ENCODE data around the gene SIK2.

Gene SIK2

DNA sequence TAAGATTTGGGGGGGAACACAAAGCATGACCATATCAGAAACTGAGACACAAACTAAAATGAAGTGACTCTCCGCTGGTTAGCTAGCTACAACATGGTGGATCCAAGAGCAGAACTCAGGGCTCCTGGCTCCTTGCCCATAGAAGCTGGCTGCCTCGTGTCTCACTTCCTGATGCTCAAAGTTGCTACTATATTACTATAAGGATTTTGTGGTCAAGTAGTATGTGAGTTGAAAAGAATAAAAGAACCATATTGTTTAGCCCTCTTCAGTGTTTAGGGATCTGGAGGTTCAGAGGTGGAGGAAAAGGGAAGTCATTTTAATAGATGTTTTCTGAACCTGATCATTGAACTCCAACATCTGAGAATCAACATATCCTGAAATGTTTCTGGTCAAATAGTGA, 16.9 kb upstream of the SIK2 start:
- TF ChIP-seq POLR2AphosphoS5 (IDR thresholded peaks at IDR 0.05; ENCODE audit: low read depth, low read length) (no peak), TAF1 (IDR thresholded peaks at IDR 0.05; ENCODE audit: borderline replicate concordance, insufficient read depth, low read length) (no peak), FOXP2 (optimal IDR thresholded peaks at IDR 0.05; ENCODE audit: borderline replicate concordance, extremely low read depth, extremely low read length, insufficient read depth) (no peak), SIN3A (IDR thresholded peaks at IDR 0.05; ENCODE audit: borderline replicate concordance, insufficient read depth, low read length) (no peak)
- TF ChIP-seq, protein P1, sequence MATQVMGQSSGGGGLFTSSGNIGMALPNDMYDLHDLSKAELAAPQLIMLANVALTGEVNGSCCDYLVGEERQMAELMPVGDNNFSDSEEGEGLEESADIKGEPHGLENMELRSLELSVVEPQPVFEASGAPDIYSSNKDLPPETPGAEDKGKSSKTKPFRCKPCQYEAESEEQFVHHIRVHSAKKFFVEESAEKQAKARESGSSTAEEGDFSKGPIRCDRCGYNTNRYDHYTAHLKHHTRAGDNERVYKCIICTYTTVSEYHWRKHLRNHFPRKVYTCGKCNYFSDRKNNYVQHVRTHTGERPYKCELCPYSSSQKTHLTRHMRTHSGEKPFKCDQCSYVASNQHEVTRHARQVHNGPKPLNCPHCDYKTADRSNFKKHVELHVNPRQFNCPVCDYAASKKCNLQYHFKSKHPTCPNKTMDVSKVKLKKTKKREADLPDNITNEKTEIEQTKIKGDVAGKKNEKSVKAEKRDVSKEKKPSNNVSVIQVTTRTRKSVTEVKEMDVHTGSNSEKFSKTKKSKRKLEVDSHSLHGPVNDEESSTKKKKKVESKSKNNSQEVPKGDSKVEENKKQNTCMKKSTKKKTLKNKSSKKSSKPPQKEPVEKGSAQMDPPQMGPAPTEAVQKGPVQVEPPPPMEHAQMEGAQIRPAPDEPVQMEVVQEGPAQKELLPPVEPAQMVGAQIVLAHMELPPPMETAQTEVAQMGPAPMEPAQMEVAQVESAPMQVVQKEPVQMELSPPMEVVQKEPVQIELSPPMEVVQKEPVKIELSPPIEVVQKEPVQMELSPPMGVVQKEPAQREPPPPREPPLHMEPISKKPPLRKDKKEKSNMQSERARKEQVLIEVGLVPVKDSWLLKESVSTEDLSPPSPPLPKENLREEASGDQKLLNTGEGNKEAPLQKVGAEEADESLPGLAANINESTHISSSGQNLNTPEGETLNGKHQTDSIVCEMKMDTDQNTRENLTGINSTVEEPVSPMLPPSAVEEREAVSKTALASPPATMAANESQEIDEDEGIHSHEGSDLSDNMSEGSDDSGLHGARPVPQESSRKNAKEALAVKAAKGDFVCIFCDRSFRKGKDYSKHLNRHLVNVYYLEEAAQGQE (IDR thresholded peaks at IDR 0.05; ENCODE audit: insufficient read depth in 1 of 2, low read depth in 2 of 2, low read length in 2 of 2): no peak

DNA sequence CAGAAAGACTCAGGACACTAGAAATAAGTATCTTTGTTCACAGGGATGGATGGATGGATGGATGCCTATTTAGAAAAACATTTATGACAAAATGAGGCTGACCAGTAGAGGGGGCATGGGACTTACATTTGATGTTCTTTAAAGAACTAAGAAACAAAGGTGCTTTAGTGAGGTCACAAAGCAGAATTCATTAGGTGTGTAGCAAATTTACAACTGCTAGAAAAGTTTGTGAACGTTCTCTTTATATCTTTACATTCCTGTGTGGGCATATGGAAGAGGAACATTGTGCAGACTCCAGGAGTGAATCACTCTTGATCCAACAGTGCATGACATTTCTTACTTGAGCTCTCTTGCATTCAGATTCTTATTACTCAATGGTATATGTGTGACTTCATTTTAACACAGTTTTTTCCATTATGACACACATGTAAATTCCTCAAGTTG, 15.8 kb upstream of the SIK2 start:
- TF ChIP-seq TAF1 (IDR thresholded peaks at IDR 0.05; ENCODE audit: borderline replicate concordance, insufficient read depth, low read length): no peak
- TF ChIP-seq, protein P1 (IDR thresholded peaks at IDR 0.05; ENCODE audit: insufficient read depth in 1 of 2, low read depth in 2 of 2, low read length in 2 of 2): no peak
- no peak for TF ChIP-seq POLR2AphosphoS5 (IDR thresholded peaks at IDR 0.05; ENCODE audit: low read depth, low read length)
- TF ChIP-seq SIN3A (IDR thresholded peaks at IDR 0.05; ENCODE audit: borderline replicate concordance, insufficient read depth, low read length): no peak
- TF ChIP-seq FOXP2 (optimal IDR thresholded peaks at IDR 0.05; ENCODE audit: borderline replicate concordance, extremely low read depth, extremely low read length, insufficient read depth): no peak

DNA sequence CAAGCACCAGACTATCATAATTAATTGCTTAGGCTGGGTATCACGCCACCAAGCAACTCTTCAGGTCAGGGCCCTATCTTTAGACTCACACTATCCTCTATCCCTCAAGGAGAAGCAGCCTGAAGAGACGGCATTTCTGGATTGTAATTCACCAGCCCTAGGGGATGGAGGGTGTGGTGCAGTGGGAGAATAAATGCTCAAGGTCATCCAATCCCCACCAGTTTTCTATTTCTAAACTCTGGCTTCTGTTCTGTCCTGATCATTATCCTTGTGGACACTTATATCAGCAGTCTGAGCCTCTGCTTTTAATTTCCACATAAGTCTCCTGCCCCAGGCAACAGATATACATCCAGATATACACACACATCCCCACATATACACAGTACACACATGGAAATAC, 13.1 kb upstream of the SIK2 start:
- TF ChIP-seq, protein P1 (IDR thresholded peaks at IDR 0.05; ENCODE audit: insufficient read depth in 1 of 2, low read depth in 2 of 2, low read length in 2 of 2): no peak
- TF ChIP-seq SIN3A (IDR thresholded peaks at IDR 0.05; ENCODE audit: borderline replicate concordance, insufficient read depth, low read length) (no peak), POLR2AphosphoS5 (IDR thresholded peaks at IDR 0.05; ENCODE audit: low read depth, low read length) (no peak), FOXP2 (optimal IDR thresholded peaks at IDR 0.05; ENCODE audit: borderline replicate concordance, extremely low read depth, extremely low read length, insufficient read depth) (no peak), TAF1 (IDR thresholded peaks at IDR 0.05; ENCODE audit: borderline replicate concordance, insufficient read depth, low read length) (no peak)

DNA sequence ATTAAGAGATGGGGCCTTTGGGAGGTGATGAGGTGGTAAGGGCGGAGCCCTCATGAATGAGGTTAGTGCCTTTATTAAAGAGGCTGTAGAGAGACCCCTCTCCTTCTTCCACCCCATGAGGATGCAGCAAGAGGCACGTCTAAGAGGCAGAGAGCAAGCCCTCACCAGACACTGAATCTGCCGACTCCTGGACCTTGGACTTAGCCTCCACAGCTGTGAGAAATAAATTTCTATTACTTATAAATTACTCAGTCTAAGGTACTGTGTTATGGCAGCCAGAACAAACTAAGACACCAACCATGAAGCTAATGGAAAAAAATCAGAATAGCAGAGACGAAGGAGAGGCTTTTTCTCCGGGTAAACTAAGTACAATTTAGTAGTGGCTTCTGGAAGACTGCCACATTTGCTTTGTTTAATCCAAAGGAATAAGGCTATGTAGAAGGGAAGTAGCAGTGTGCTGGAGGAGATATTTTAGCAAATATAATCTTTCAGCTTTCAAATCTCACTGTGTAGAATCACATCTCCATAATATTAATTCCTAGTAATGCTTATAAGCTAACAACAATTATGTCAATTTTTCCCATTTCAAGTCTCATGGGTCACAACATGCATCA, 12.3 kb upstream of the SIK2 start:
- TF ChIP-seq POLR2AphosphoS5 (IDR thresholded peaks at IDR 0.05; ENCODE audit: low read depth, low read length): no peak
- TF ChIP-seq, protein P1 (IDR thresholded peaks at IDR 0.05; ENCODE audit: insufficient read depth in 1 of 2, low read depth in 2 of 2, low read length in 2 of 2): no peak
- TF ChIP-seq SIN3A (IDR thresholded peaks at IDR 0.05; ENCODE audit: borderline replicate concordance, insufficient read depth, low read length): no peak

All from PFSK-1 (cell line).